ENCODE measurements around the gene FUT3. TPM values are rescaled to one million over a fixed set of nuclear protein-coding genes. Genes with fewer than 3 reads are reported as not detected.

Gene FUT3
- total and polyA plus RNA-seq, 2 experiments from 2014 or later, result not detected

- Histone ChIP-seq H3K9me2 (ENCODE audit: insufficient read depth) (no peaks in the 10 kb centered on the region), H2AFZ (peak overlapping the region; percentile 80), H3K79me2 (ENCODE audit: insufficient read depth) (no peaks in the 10 kb centered on the region), H3F3A (ENCODE audit: insufficient read depth) (no peaks in the 10 kb centered on the region), H3K9me3 (ENCODE audit: low read depth) (no peaks in the 10 kb centered on the region), H4K20me1 (ENCODE audit: insufficient read depth) (no peaks in the 10 kb centered on the region), H3K9ac (0 out of 2 replicates have a peak overlapping the region, but pooled peaks have one; percentile 36), H3K4me1 (ENCODE audit: insufficient read depth) (no peaks in the 10 kb centered on the region), H3K4me3 (peak overlapping the region; percentile 66), H3K27ac (no peak overlapping the region), H3K36me3 (ENCODE audit: low read depth) (no peaks in the 10 kb centered on the region), H3K27me3 (replicated peaks; ENCODE audit: insufficient read depth) (peaks cover 15% of the 10 kb centered on the region), H3K4me2 (ENCODE audit: unreplicated experiment) (peak overlapping the region; percentile 85)
- 6 to 9% methylated on average over 41 to 45 of the region's 54 CpGs for WGBS, 2 experiments (ENCODE audit: low coverage in 1 of 2, low lambda C conversion rate in 2 of 2, missing lambda C conversion rate in 2 of 2)
- no peak for TF ChIP-seq EZH2phosphoT487 (IDR thresholded peaks at IDR 0.05; ENCODE audit: insufficient read depth, low read depth)
- no peak for TF ChIP-seq EZH2 (IDR thresholded peaks at IDR 0.05; ENCODE audit: insufficient read depth, poor library complexity, severe bottlenecking)
- in situ Hi-C loops (cut with MboI), result loop anchor here (5.0 kb wide), 1 partner anchor 88 kb away; no protein-coding TSS in a partner anchor
- peak; percentile 89 for DNase-seq
Measured at GRCh38 chr19:5803752-5804515, 47.3 kb downstream of the FUT3 start.

GRCh38 chr19:5803441-5803751 is 47.9 kb downstream of the FUT3 start:
- Histone ChIP-seq H3K27me3 (replicated peaks; ENCODE audit: insufficient read depth) (peaks cover 15% of the 10 kb centered on the region), H3F3A (ENCODE audit: insufficient read depth) (no peaks in the 10 kb centered on the region), H3K36me3 (ENCODE audit: low read depth) (no peaks in the 10 kb centered on the region), H3K9ac (0 out of 2 replicates have a peak overlapping the region, but pooled peaks have one; percentile 36), H3K4me3 (peak overlapping the region; percentile 66), H3K4me1 (ENCODE audit: insufficient read depth) (no peaks in the 10 kb centered on the region), H3K9me2 (ENCODE audit: insufficient read depth) (no peaks in the 10 kb centered on the region), H3K27ac (no peak overlapping the region), H4K20me1 (ENCODE audit: insufficient read depth) (no peaks in the 10 kb centered on the region), H3K79me2 (ENCODE audit: insufficient read depth) (no peaks in the 10 kb centered on the region), H2AFZ (peak overlapping the region; percentile 80), H3K4me2 (ENCODE audit: unreplicated experiment) (peak overlapping the region; percentile 85), H3K9me3 (ENCODE audit: low read depth) (no peaks in the 10 kb centered on the region)
- in situ Hi-C loops (cut with MboI), result loop anchor here (5.0 kb wide), 1 partner anchor 89 kb away; no protein-coding TSS in a partner anchor
- DNase-seq, result no peak
- TF ChIP-seq EZH2 (IDR thresholded peaks at IDR 0.05; ENCODE audit: insufficient read depth, poor library complexity, severe bottlenecking) (no peak), EZH2phosphoT487 (IDR thresholded peaks at IDR 0.05; ENCODE audit: insufficient read depth, low read depth) (no peak)
- WGBS, 2 experiments (ENCODE audit: low coverage in 1 of 2, low lambda C conversion rate in 2 of 2, missing lambda C conversion rate in 2 of 2), result 1 to 3% methylated on average over 8 of the region's 8 CpGs

GRCh38 chr19:5801796-5802619 is 49.2 kb downstream of the FUT3 start:
- TF ChIP-seq EZH2 (IDR thresholded peaks at IDR 0.05; ENCODE audit: insufficient read depth, poor library complexity, severe bottlenecking), result no peak
- TF ChIP-seq EZH2phosphoT487 (IDR thresholded peaks at IDR 0.05; ENCODE audit: insufficient read depth, low read depth), result no peak
- Histone ChIP-seq H3K27me3 (replicated peaks; ENCODE audit: insufficient read depth) (peaks cover 15% of the 10 kb centered on the region), H3K79me2 (ENCODE audit: insufficient read depth) (no peaks in the 10 kb centered on the region), H3K27ac (no peak overlapping the region), H4K20me1 (ENCODE audit: insufficient read depth) (no peaks in the 10 kb centered on the region), H3F3A (ENCODE audit: insufficient read depth) (no peaks in the 10 kb centered on the region), H3K4me3 (no peak overlapping the region), H3K36me3 (ENCODE audit: low read depth) (no peaks in the 10 kb centered on the region), H2AFZ (no peak overlapping the region), H3K9me2 (ENCODE audit: insufficient read depth) (no peaks in the 10 kb centered on the region), H3K4me2 (ENCODE audit: unreplicated experiment) (no peak overlapping the region), H3K9me3 (ENCODE audit: low read depth) (no peaks in the 10 kb centered on the region), H3K9ac (no peak overlapping the region), H3K4me1 (ENCODE audit: insufficient read depth) (no peaks in the 10 kb centered on the region)
- in situ Hi-C loops (cut with MboI), result loop anchor here (5.0 kb wide), 1 partner anchor 90 kb away; no protein-coding TSS in a partner anchor
- peak; percentile 62 for DNase-seq
- 6 to 9% methylated on average over 24 to 33 of the region's 33 CpGs for WGBS, 2 experiments (ENCODE audit: low coverage in 1 of 2, low lambda C conversion rate in 2 of 2, missing lambda C conversion rate in 2 of 2)

All from GM23248 (cell line).